NCI-H2081 (cell line): ENCODE measurements around the gene KIF1A.

Experiments used
- DNase-seq, 2 experiments: peaks; one replicate each; lab custom pipeline; 2025; lab: John Stamatoyannopoulos, UW

The KIF1A gene

DNA sequence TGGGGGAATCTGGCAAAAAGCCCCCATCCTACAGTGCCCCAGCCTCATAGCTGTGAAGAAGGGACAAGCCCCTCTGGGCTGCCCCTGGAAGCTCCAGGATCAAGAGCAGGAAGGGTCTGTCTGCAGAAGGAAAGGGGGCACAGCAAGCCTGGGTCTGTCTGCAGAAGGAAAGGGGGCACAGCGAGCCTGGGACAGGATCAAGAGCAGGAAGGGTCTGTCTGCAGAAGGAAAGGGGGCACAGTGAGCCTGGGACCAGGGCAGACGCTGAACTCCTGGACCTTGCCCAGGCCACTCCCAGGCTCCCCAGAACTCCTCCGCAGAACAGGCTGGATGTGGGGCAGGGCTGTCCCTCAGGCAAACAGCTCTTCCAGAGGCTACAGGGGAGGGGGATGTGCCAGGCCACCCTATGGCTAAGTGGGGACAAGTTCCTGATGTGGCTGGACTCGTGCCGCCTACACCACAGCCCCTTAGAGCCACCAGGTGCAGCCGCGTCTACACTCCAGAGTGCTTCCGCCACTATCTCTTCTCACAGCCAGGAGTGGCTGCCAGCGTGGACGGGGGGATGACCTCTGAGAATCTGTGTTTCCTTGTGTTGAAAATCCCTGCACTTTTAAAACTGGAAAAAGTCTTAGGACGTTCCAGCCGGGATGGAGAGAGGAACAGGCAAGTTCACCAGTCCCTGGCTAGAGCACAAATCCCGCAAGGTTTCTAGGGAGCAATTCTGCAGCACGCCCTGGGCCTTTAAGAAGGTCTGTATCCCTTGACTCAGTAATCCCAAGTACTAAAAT lies 20.8 kb downstream of the KIF1A start:
- DNase-seq, result no peak

GRCh38 chr2:240798327-240798905 lies 21.6 kb downstream of the KIF1A start:
- DNase-seq, result no peak

- DNase-seq, result no peak
Observed at GRCh38 chr2:240797914-240798313, 22.1 kb downstream of the KIF1A start.

DNA sequence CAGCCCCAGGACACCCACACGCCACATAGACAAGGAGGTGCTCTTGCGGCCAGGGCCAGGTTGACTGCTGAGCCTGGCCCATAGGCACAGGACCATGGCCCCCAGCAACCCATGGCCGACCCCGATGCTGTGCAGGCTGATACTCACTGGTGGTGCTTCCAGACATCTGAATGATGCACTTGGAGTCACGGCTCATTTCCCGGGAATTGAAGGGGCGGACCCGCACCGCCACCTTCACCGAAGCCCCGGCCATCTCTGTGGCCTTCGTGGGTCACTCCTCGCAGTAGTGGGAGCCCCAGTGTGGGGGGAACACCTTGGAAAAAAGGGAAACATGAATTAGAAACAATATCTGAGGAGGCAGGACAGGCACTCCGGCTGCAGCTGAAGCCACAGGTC lies 22.5 kb downstream of the KIF1A start:
- DNase-seq, result no peak

DNA sequence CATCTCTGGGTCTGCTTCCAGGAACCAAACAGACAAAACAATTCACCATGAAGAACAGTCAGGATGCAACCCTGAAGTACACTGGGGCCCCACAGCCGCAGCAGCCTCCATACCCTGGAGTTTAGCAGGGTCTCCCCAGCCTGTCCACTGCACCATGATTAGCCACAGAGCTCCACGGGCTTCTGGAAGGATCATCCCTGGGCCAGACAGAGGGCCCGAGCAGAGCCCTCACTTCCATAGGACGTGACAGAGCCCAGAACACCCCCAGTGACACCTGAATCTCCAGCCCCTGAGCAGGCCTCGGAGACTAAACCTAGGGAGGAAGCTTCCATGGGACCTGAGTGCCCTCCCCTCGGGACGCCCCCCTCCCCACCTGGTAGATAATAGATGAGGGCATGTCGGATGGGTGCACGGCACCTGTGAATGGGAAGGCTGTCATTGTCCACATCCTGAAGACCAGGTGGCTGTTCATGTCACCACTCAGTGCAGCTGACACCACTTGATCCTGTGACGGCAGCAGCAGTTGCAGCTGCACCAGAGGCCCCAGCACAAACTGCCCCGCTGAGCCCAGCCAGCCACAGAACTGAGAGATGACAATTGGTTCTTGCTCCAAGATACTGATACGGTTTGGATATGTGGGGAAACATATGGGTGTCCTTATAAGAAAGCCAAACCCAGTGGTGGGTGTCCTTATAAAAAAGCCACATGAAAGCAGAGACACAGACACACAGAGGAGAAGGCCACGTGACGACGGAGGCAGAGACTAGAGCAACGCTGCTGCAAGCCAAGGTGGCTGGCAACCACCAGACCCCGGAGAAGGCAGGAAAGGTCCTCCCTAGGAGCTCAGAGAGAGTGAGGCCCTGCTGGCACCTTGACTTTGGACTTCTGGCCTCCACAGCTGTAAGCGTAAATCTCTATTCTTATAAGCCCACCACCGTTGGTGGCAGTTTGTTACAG lies 23.2 kb downstream of the KIF1A start:
- no peak for DNase-seq

DNA sequence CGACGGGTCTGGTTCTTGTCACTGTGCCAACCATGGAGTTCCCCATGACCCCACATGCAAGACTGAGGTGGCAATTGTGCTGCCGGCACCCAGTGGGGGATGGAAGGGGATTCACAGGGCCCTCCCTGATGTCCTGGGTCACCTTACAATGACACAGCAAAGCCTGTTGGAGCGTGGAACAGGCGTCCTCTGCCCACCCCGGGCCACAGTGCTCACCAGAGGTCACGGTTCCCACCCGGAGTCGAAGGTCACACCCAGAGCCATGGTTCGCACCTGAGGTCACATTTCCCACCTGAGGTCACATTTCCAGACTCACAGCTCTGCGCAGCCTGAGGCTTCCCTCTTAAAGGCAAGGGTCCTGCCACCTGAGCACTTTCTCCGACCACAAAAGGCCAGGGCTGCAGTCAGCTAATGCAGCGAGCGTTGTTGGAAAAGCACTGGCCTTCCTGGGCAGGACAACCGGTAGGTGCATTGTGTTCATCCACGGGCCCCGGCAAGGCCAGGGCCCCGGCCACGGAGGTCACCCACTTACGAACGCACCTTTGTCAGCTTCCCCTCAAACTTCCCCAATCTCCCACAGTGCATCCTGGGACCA lies 24.0 kb downstream of the KIF1A start:
- no peak for DNase-seq

DNA sequence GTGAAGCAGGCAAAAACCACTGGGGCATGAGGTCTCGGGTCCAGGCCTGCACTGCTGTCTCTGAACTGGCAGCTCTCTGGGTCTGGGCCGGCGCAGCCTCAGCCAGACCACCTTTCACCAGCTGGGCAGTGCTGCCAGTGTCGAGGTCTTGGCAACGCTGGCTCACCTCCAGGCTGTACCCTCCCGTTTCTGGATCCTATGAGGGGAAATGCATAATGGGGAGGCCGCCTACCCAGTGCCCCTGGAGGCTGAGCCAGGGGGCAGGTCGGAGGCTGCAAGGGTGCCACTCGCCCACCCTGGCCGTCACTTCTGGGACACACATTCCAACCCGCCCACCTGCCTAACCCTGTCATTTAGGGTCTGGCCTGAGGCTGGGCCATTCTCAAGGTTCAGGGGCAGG lies 24.6 kb downstream of the KIF1A start:
- DNase-seq, result no peak

GRCh38 chr2:240794178-240794721 lies 25.8 kb downstream of the KIF1A start:
- no peak for DNase-seq

DNA sequence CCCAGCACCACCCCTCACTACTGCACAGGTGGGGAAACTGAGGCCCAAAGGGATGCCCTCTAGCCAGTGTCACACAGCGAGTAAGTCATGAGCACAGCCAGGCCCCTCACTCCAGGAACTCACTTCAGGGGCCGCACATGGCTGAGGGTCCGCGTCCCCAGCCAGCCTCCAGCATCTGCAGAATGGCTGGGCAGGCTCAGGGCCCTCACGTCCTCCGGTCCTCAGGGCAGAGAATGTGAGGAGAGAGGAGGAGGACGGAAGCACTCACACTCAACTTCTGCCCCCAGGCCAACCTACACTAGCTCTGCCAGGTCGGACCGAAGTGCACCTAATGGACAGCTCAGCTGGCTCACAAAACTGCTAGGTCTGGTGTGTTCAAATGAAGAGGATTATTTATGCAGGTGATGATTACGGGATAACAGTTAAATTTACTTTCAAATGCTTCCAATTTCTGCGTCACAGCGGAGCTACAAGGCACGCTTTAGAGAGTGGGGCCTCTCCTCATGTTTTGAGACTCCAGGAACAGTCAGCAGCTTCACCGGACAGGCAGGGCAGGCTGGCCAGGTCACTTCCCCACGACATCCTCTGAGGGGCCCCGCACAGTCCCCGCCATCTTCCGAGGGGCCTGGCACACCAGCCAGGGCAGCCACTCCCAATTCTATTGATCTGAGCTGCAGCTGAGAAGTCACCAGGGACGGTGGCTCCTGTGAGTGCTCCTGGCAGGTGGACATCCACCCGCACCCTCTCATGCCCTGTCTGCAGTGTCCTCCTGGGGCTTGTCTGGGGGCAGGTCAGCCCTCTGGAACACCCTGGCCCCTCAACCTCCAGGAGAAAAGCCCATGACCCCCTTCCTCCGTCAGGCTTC lies 26.5 kb downstream of the KIF1A start:
- DNase-seq, result no peak

- DNase-seq, result no peak
Observed at GRCh38 chr2:240792629-240793312, 27.2 kb downstream of the KIF1A start.

GRCh38 chr2:240791821-240792628 lies 28.0 kb downstream of the KIF1A start:
- DNase-seq, result no peak

GRCh38 chr2:240791221-240791800 lies 28.7 kb downstream of the KIF1A start:
- no peak for DNase-seq

GRCh38 chr2:240790370-240791220 lies 29.4 kb downstream of the KIF1A start:
- DNase-seq, result no peak

DNA sequence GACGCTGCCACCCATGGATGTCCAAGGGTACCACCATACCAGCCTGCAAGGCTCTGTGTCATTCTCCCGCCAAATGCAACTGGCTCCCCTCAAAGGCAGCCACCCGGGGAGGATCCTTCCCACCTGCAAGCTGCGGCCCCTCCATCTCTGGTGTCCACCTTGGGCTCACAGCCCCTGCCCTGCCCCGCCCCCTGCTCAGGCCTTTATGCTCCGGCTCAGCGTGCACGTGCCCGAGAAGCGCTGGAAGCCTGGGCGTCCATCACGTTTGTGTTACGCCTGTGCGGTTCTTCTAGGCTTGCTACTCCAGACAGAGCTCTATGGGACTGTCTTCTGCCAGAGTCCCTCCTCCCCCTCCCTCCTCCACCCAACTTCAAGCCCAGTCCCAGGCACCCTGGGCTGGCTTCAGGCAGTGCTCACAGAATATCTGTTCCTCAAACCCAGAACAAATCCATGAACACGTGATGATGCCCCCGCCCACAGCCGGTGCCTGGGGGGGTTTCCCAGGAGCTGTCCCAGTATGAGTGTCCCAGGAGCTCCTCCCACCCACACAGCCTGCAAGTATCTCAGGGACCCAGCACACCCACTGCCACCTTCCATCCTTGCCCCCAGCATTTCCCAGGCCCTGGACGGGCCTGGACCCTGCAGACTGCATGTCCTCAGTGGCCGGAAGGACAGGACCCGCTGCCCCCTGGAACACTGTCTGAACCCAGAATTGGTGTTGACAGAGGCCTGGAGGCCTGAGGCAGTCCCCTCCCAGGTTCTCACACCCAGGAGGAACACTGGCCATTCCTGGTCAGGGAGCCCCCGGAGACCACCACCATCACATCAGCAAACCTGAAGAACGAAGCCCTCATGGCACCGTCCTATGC lies 30.3 kb downstream of the KIF1A start:
- no peak for DNase-seq

- DNase-seq, result no peak
Observed at GRCh38 chr2:240789051-240789453, 31.0 kb downstream of the KIF1A start.

DNA sequence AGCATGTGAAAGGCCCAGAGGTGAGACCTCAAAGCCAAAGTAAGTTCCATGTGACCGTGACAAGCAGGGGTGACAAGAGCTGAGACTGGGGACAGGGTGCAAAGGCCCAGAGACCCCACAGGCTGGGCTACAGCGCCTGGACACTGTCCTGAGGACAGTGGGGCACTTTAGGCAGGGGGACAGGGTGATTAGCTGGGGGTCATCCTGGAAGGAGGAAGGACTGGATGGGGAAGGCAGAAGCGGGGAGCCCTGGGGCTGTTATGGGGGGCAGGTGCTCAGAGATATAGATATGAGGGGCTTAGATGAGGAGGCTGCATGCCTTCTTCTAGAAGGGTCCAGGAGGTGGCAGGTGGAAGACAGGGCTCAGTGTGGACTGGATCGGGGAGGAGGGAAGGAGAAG lies 31.5 kb downstream of the KIF1A start:
- no peak for DNase-seq
